ENCODE results near the gene HNRNPDL. TPM values are rescaled to one million over a fixed set of nuclear protein-coding genes. Genes with fewer than 3 reads are reported as not detected.

Gene HNRNPDL
- total and polyA plus RNA-seq, 2 of the 13 experiments (the other 11 are each of a cell fraction or from before 2014, with no cell fraction given), result 167 to 414 TPM

DNA sequence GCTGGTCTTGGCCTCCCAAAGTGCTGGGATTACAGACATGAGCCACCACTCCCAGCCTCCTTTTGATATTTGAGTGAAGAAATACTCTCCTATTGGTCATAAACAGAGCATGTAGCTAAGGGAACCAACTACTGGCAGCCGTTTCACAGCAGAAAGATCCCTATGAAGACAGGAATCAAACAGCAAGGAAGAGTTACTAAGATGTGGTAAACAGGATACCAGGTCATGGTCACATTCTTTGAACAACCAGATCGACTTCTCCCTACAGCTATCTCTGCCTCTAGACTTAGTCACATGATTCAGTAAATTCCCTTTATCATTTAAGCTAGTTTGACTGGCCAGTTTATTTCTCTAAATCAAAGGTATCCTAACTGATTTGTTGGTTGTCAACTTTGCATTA, 47.5 kb downstream of the HNRNPDL start:
- Histone ChIP-seq H3K27ac (ENCODE audit: extremely low read length, insufficient read depth, low read length) (no peak overlapping the region), H3K27me3 (ENCODE audit: control insufficient read depth in 1 of 2, insufficient read depth in 2 of 2, low read length in 2 of 2) (no peaks in the 10 kb centered on the region), H3K9me3 (ENCODE audit: low read length) (peaks cover 6% of the 10 kb centered on the region; the same call in 1 of the 2 replicates), H4K20me1 (ENCODE audit: insufficient read depth, low read length) (no peaks in the 10 kb centered on the region), H3K79me2 (ENCODE audit: insufficient read depth, low read length) (no peaks in the 10 kb centered on the region), H3K4me1 (ENCODE audit: insufficient read depth, low read length) (no peaks in the 10 kb centered on the region), H3K4me3 (replicated peaks in 1 of 3; ENCODE audit: insufficient read depth in 1 of 3, low read depth in 2 of 3, low read length in 3 of 3) (no peak overlapping the region), H3K4me2 (ENCODE audit: low read depth, low read length) (no peak overlapping the region), H3K9ac (ENCODE audit: insufficient read depth, low read depth, low read length) (no peak overlapping the region), H3K36me3 (replicated peaks in 1 of 2; ENCODE audit: control insufficient read depth in 1 of 2, insufficient read depth in 2 of 2, low read length in 2 of 2) (no peaks in the 10 kb centered on the region), H2AFZ (ENCODE audit: low read length) (no peak overlapping the region)
- 51% methylated on average over 2 of the region's 2 CpGs for WGBS (ENCODE audit: low lambda C conversion rate)
- in situ Hi-C loops (cut with HindIII; ENCODE audit: extremely low pct_ligation_motif_present, low pct_unique_long_range_greater_than_20kb), result no loop called here
- BruUV-seq (replicated peaks), result no TSS peak
- FAIRE-seq (no peak), ATAC-seq (no peak), DNase-seq (ENCODE audit: low spot score) (no peak)
- ChIA-PET POLR2A (interaction anchor here (1.0 kb wide), 1 partner anchor 46 kb away, joined by 3 read pairs; no protein-coding TSS in a partner anchor), CTCF (ENCODE audit: low intra/inter-chr PET ratio, low total read pairs) (no interaction called here)
- intact Hi-C loops (cut with micrococcal nuclease; ENCODE audit: unreplicated experiment), result no loop called here
- TF ChIP-seq, protein P1, sequence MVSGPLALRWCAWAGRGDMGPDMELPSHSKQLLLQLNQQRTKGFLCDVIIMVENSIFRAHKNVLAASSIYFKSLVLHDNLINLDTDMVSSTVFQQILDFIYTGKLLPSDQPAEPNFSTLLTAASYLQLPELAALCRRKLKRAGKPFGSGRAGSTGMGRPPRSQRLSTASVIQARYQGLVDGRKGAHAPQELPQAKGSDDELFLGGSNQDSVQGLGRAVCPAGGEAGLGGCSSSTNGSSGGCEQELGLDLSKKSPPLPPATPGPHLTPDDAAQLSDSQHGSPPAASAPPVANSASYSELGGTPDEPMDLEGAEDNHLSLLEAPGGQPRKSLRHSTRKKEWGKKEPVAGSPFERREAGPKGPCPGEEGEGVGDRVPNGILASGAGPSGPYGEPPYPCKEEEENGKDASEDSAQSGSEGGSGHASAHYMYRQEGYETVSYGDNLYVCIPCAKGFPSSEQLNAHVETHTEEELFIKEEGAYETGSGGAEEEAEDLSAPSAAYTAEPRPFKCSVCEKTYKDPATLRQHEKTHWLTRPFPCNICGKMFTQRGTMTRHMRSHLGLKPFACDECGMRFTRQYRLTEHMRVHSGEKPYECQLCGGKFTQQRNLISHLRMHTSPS (CRISPR knock-in tag; IDR thresholded peaks at IDR 0.05; ENCODE audit: low read depth), result no peak
- no peak for TF ChIP-seq NFE2L2 (IDR thresholded peaks at IDR 0.05; ENCODE audit: low read length)
- TF ChIP-seq ZNF709 (CRISPR knock-in tag; IDR thresholded peaks at IDR 0.05), result no peak
- TF ChIP-seq FOXA3 (CRISPR knock-in tag; IDR thresholded peaks at IDR 0.05), result no peak
- TF ChIP-seq ZNF430 (CRISPR knock-in tag; IDR thresholded peaks at IDR 0.05), result no peak

DNA sequence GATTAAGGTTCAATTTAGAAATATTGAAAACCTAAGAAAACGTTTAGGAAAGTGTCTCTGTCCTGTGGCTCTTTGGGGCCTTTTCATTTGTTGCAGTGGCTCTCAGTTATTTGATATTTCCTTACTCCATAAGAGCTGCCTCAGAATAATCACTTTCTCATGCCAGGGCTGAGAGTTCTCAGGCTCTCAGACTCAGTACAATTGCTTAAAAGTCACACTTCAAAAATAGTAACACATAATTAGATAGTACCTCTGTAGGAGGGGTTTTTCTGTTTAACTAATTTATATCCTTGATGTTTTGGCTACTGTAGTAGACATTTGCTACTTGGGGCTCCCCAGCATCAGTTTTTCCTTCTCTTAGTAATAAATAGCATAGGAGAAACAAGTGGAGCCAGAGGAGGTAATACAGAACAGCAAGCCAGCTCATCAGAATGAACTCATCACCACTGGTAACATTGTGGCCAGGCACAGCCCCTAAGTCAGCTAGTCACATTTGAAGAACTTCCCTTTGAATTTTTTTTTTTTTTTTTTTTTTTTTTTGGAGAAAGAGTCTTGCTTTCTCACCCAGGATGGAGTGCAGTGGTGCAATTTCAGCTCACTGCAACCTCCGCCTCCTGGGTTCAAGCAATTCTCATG, 48.5 kb downstream of the HNRNPDL start:
- WGBS (ENCODE audit: low lambda C conversion rate), result 60% methylated on average over 2 of the region's 2 CpGs
- H3K79me2 ChIP-seq (ENCODE audit: insufficient read depth, low read length), result no peaks in the 10 kb centered on the region
- H2AFZ ChIP-seq (ENCODE audit: low read length), result no peak overlapping the region
- BruUV-seq (replicated peaks), result no TSS peak
- H3K4me1 ChIP-seq (ENCODE audit: insufficient read depth, low read length), result no peaks in the 10 kb centered on the region
- H3K9ac ChIP-seq (ENCODE audit: insufficient read depth, low read depth, low read length), result no peak overlapping the region
- H3K27me3 ChIP-seq (ENCODE audit: control insufficient read depth in 1 of 2, insufficient read depth in 2 of 2, low read length in 2 of 2), result no peaks in the 10 kb centered on the region
- H3K4me3 ChIP-seq (replicated peaks in 1 of 3; ENCODE audit: insufficient read depth in 1 of 3, low read depth in 2 of 3, low read length in 3 of 3), result no peak overlapping the region
- CTCF ChIA-PET (ENCODE audit: low intra/inter-chr PET ratio, low total read pairs), result no interaction called here
- FAIRE-seq (no peak), DNase-seq (ENCODE audit: low spot score) (no peak), ATAC-seq (no peak)
- H3K27ac ChIP-seq (ENCODE audit: extremely low read length, insufficient read depth, low read length), result no peak overlapping the region
- TF ChIP-seq MZF1 (CRISPR knock-in tag; IDR thresholded peaks at IDR 0.05; ENCODE audit: borderline replicate concordance), result no peak
- TF ChIP-seq FOXO1 (CRISPR knock-in tag; IDR thresholded peaks at IDR 0.05), result no peak
- TF ChIP-seq, protein P2, sequence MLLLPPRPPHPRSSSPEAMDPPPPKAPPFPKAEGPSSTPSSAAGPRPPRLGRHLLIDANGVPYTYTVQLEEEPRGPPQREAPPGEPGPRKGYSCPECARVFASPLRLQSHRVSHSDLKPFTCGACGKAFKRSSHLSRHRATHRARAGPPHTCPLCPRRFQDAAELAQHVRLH (CRISPR knock-in tag; IDR thresholded peaks at IDR 0.05; ENCODE audit: borderline replicate concordance, low read depth), result no peak
- TF ChIP-seq HNRNPL (IDR thresholded peaks at IDR 0.05; ENCODE audit: low read depth, low read length), result no peak
- no peak for TF ChIP-seq NFKBIZ (CRISPR knock-in tag; IDR thresholded peaks at IDR 0.05)
- no peak for TF ChIP-seq FIP1L1 (IDR thresholded peaks at IDR 0.05; ENCODE audit: borderline replicate concordance, insufficient read depth, low read depth, low read length)
- TF ChIP-seq, protein P3, sequence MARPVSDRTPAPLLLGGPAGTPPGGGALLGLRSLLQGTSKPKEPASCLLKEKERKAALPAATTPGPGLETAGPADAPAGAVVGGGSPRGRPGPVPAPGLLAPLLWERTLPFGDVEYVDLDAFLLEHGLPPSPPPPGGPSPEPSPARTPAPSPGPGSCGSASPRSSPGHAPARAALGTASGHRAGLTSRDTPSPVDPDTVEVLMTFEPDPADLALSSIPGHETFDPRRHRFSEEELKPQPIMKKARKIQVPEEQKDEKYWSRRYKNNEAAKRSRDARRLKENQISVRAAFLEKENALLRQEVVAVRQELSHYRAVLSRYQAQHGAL (CRISPR knock-in tag; IDR thresholded peaks at IDR 0.05; ENCODE audit: not compliant biosample characterization), result no peak
- H3K4me2 ChIP-seq (ENCODE audit: low read depth, low read length), result no peak overlapping the region
- POLR2A ChIA-PET, result no interaction called here
- intact Hi-C loops (cut with micrococcal nuclease; ENCODE audit: unreplicated experiment), result no loop called here
- in situ Hi-C loops (cut with HindIII; ENCODE audit: extremely low pct_ligation_motif_present, low pct_unique_long_range_greater_than_20kb), result no loop called here
- peaks cover 6% of the 10 kb centered on the region; the same call in 1 of the 2 replicates for H3K9me3 ChIP-seq (ENCODE audit: low read length)
- no peaks in the 10 kb centered on the region for H3K36me3 ChIP-seq (replicated peaks in 1 of 2; ENCODE audit: control insufficient read depth in 1 of 2, insufficient read depth in 2 of 2, low read length in 2 of 2)
- no peaks in the 10 kb centered on the region for H4K20me1 ChIP-seq (ENCODE audit: insufficient read depth, low read length)
